ENCODE data around the gene SMURF1.

SMURF1 gene

GRCh38 chr7:99080679-99081078 lies 63.2 kb downstream of the SMURF1 start:
- no peak overlapping the region for H2AFZ ChIP-seq (ENCODE audit: low read length)
- no peaks in the 10 kb centered on the region for H4K20me1 ChIP-seq (ENCODE audit: insufficient read depth, low read length)
- H3K9ac ChIP-seq (ENCODE audit: low read length) = no peak overlapping the region
- H3K9me2 ChIP-seq (ENCODE audit: low read depth, low read length) = no peaks in the 10 kb centered on the region
- no peaks in the 10 kb centered on the region for H3K27me3 ChIP-seq (ENCODE audit: insufficient read depth, low read length)
- H3K36me3 ChIP-seq (ENCODE audit: insufficient read depth, low read length) = no peaks in the 10 kb centered on the region; the same call in none of the 2 replicates
- TF ChIP-seq EZH2 (IDR thresholded peaks at IDR 0.05; ENCODE audit: borderline replicate concordance, low read length) = no peak
- TF ChIP-seq CTCF (IDR thresholded peaks at IDR 0.05; ENCODE audit: low read length) = no peak
- H3F3A ChIP-seq (ENCODE audit: insufficient read depth, low read length) = no peaks in the 10 kb centered on the region
- H3K27ac ChIP-seq (ENCODE audit: low read depth, low read length, poor library complexity, severe bottlenecking) = no peak overlapping the region
- H3K4me2 ChIP-seq (ENCODE audit: low read length) = no peak overlapping the region
- H3K79me2 ChIP-seq (ENCODE audit: insufficient read depth, low read length) = peaks cover 18% of the 10 kb centered on the region; the same call in 1 of the 2 replicates
- H3K4me1 ChIP-seq (ENCODE audit: insufficient read depth, low read length, severe bottlenecking) = peaks cover 19% of the 10 kb centered on the region
- H3K4me3 ChIP-seq (ENCODE audit: low read depth, low read length, poor library complexity, severe bottlenecking) = no peak overlapping the region
- H3K9me3 ChIP-seq (ENCODE audit: low read length) = no peaks in the 10 kb centered on the region

- Histone ChIP-seq H3K79me2 (ENCODE audit: insufficient read depth, low read length) (peaks cover 18% of the 10 kb centered on the region), H3K4me3 (ENCODE audit: low read depth, low read length, poor library complexity, severe bottlenecking) (peak overlapping the region; percentile 1), H3K27me3 (ENCODE audit: insufficient read depth, low read length) (no peaks in the 10 kb centered on the region), H3K4me2 (ENCODE audit: low read length) (peak overlapping the region; percentile 53), H2AFZ (ENCODE audit: low read length) (no peak overlapping the region), H3K9me3 (ENCODE audit: low read length) (no peaks in the 10 kb centered on the region), H3K9me2 (ENCODE audit: low read depth, low read length) (no peaks in the 10 kb centered on the region), H3F3A (ENCODE audit: insufficient read depth, low read length) (no peaks in the 10 kb centered on the region), H3K4me1 (ENCODE audit: insufficient read depth, low read length, severe bottlenecking) (peaks cover 19% of the 10 kb centered on the region), H3K9ac (ENCODE audit: low read length) (peak overlapping the region; percentile 2; the same call in 1 of the 2 replicates), H3K27ac (ENCODE audit: low read depth, low read length, poor library complexity, severe bottlenecking) (no peak overlapping the region), H4K20me1 (ENCODE audit: insufficient read depth, low read length) (no peaks in the 10 kb centered on the region), H3K36me3 (ENCODE audit: insufficient read depth, low read length) (no peaks in the 10 kb centered on the region; the same call in 1 of the 2 replicates)
- TF ChIP-seq EZH2 (IDR thresholded peaks at IDR 0.05; ENCODE audit: borderline replicate concordance, low read length) = no peak
- no peak for TF ChIP-seq CTCF (IDR thresholded peaks at IDR 0.05; ENCODE audit: low read length)
These were observed 64.8 kb downstream of the SMURF1 start for GRCh38 chr7:99079104-99079503.

GRCh38 chr7:99078416-99078815 lies 65.5 kb downstream of the SMURF1 start:
- H3F3A ChIP-seq (ENCODE audit: insufficient read depth, low read length) = no peaks in the 10 kb centered on the region
- no peaks in the 10 kb centered on the region; the same call in 1 of the 2 replicates for H3K36me3 ChIP-seq (ENCODE audit: insufficient read depth, low read length)
- no peak overlapping the region for H2AFZ ChIP-seq (ENCODE audit: low read length)
- H3K4me2 ChIP-seq (ENCODE audit: low read length) = no peak overlapping the region
- H3K4me1 ChIP-seq (ENCODE audit: insufficient read depth, low read length, severe bottlenecking) = peaks cover 19% of the 10 kb centered on the region
- H4K20me1 ChIP-seq (ENCODE audit: insufficient read depth, low read length) = no peaks in the 10 kb centered on the region
- H3K79me2 ChIP-seq (ENCODE audit: insufficient read depth, low read length) = peaks cover 18% of the 10 kb centered on the region
- no peaks in the 10 kb centered on the region for H3K9me2 ChIP-seq (ENCODE audit: low read depth, low read length)
- no peaks in the 10 kb centered on the region for H3K27me3 ChIP-seq (ENCODE audit: insufficient read depth, low read length)
- no peak for TF ChIP-seq CTCF (IDR thresholded peaks at IDR 0.05; ENCODE audit: low read length)
- TF ChIP-seq EZH2 (IDR thresholded peaks at IDR 0.05; ENCODE audit: borderline replicate concordance, low read length) = no peak
- no peak overlapping the region for H3K4me3 ChIP-seq (ENCODE audit: low read depth, low read length, poor library complexity, severe bottlenecking)
- no peak overlapping the region for H3K9ac ChIP-seq (ENCODE audit: low read length)
- H3K9me3 ChIP-seq (ENCODE audit: low read length) = no peaks in the 10 kb centered on the region; the same call in 1 of the 2 replicates
- no peak overlapping the region for H3K27ac ChIP-seq (ENCODE audit: low read depth, low read length, poor library complexity, severe bottlenecking)
